Anterior cingulate cortex (tissue), 58 donors: ENCODE measurements around the gene CACNA2D2.

Experiments
- DNase-seq, 58 donors: peaks; one replicate each; lab custom pipeline; 2025; lab: John Stamatoyannopoulos, UW

The CACNA2D2 gene

DNA sequence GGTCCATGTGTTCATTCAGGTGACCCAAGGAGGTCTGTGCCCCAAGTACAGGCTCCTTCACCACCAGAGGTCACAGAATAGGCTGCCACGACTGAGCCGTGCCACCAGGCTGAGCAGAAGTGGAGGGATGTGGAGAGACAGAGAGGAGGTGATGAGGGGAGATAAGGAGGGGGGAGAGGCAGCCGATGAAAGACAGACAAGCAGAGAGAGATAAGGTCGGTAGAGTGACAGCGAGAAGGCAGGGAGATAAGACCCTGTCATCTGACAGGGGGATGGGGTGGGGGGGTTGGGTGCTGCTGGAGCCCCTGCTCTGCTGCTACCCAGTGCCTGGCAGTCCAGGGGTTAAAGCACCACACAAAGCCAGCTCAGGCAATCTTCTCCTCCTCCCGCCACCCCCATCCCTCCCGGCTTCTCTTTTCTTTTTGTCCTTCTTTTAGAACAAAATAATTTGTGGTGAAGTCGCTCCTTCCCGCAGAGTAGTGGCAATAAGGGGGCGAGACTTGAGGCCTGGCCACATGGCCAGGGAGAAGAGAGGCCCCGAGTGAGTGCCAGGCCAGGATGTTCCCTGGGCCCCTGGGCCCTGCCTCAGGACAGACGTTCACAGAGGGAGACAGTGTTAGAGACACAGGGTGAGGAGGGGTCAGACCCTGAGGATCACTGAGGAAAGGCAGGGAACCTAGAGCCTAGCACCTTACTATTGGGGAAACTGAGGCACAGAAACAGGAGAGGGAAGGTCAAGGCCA is 67.9 kb downstream of the CACNA2D2 start:
- no peak for DNase-seq

DNA sequence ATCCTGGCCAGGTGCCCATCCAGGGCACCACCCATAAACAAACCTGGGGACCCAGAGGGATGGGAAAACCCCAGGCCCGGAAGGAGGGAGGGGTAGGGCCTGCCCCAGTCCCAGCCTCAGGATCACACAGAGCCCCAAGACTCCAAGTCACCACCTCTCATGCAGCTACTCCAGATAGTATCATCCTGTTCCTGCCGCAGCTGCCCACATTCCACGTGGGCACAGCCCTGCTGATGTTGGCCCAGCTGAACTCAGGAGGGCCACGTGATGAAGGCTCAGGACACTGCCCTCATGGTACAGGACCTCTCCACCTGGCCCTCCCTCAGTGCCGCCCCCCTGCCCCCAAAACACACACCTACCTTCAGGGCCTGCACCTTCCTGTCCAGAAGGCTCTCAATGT is 69.5 kb downstream of the CACNA2D2 start:
- DNase-seq: no peak

DNA sequence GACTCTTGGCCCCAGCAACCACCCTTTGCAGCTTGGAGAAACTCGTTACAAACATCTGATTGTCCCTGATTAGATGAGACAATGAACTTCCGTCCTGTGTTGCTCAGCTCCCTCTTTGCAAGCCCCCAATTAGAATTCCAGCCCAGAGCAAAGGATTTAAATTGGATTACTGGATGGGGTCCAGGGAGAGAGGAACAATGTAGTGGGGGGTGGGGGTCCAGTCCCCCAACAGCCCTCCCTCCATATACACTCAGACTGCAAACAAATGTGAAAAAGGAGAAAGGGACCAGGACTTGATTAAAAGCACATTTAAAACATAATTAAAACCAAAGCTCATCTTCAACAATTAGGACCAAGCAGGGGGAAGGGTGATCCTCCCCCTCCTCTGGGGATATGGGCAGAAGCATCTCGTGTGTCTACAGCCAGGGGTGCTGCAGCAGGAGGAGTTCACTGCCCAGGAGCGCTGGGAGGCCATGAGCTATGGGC is 72.4 kb downstream of the CACNA2D2 start:
- peak in 1 of 58 donors; percentile 1 for DNase-seq

DNA sequence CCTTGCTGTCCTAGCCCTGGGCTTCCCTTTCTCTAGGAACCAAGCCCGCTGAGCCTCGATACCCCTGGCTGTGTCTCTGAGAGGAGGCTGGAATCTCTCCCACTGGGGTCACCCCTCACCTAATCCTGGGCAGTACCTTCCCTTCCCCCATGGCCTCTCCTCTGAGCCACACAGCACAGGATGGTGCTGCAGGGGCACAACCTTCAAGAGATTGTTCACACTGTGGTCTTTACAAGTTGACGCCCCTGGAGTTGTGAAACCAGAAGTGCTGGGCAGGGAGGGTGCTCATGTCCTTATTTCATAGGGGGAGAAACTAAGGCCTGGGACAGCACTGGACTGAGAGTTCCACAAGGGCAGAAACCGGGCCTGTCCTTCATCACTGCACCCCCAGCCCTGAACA is 73.2 kb downstream of the CACNA2D2 start:
- no peak for DNase-seq

DNA sequence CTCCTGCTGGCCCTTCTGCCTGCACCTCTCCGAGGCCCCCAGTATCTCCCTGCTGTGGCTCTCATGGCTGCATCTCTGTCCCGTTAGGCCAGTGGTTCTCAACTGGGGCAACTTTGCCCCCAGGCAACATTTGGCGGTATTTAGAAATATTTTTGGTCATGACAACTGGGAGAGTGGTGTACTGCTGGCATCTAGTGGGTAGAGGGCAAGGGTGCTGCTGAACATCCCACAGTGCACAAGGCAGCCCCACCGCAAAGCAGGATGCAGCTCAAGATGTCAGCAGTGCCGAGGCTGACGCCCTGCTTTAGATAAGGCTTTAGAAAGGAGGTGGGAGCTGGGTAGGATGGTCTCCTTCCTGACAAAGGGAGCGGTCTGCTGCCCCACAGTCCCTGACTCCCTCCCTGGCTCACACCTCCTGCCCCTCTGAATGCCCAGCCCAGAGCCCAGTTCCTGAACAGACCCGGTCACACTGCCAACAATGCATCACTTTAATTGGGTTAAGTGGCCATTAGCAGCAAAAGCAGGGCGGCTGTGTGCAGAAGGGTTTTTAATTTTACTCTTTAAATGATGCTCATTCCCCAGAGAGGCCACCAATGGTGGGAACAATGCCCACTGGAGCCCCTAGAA is 75.3 kb downstream of the CACNA2D2 start:
- DNase-seq: peak in 4 of 58 donors; percentile 2 to 18 (median 15)

DNA sequence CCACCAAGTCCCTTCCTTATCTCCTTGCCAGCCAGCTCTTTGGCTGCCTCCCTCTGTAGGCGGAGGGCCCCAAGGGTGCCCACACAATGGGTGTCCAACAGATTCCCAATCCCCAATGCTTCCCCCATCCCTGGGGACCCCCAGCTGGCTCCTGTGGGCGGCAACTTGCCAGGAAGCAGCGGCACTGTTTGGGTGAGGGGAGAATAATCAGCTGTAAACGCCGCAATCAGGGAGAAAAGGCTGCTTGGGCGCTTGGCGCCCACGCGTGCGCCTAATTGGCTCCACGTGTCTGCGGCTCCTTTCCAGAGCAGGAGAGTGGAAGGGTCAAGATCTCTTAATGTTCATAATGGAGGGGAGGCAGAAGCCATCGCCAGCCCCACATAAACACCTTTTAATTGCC is 76.2 kb downstream of the CACNA2D2 start:
- no peak for DNase-seq

DNA sequence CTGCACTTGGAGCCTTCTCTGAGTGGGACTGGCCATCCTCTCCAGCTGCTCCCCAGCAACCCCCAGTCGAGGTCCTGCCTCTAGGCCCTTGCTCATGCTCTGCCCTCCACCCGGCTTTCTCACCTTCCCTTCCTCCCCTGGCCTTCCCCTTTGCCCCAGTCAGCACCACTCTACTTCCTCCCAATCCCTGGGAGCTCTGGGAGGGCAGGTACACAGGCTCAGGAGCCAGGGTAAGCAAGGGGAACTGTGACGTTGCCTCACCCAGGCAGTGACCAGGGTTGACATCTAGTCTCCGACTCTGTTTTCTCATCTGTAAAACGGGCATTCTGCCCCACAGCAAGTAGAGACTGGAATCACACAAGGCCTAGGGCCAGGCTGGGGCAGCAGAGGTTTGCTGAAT is 77.5 kb downstream of the CACNA2D2 start:
- no peak for DNase-seq

DNA sequence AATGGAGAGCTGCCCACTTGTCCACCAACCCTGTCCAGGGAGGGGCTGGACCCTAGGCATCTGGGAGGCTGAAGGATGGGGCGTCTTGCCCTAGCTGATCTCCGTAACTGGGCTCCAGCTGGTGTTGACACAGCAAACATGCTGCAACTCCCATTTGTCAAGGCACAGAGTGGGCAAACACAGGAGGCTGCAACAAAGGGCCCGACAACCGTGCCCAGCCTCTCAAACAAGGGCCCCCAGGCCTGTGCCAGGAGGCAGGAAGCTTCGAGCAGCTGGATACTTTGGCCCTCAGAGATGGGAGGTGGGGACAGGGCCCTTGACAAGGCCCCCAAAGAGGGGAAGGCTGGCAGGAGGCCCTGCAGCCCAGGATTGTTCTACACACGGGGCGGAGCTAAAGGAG is 79.9 kb downstream of the CACNA2D2 start:
- DNase-seq: peak in 15 of 58 donors; percentile 1 to 38 (median 10)

DNA sequence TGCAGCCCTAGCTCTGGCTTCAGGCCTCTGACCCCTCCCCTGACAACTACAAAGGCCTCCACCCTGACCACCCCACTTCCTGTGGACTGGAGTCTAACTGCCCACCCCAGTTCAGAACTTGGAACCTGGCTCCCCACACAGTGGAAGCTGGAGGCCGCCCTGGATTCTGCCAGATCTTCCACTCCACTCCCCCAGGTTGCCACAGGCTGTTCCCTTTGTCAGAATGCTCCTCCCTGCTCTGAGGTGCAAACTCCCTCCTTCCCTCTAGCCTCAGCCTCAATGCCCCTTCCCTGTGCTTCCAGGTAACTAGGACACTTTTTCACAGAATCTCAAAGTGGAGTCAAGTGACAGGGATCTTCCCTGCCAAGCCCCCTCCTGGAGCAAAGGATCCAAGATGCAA is 81.3 kb downstream of the CACNA2D2 start:
- no peak for DNase-seq

DNA sequence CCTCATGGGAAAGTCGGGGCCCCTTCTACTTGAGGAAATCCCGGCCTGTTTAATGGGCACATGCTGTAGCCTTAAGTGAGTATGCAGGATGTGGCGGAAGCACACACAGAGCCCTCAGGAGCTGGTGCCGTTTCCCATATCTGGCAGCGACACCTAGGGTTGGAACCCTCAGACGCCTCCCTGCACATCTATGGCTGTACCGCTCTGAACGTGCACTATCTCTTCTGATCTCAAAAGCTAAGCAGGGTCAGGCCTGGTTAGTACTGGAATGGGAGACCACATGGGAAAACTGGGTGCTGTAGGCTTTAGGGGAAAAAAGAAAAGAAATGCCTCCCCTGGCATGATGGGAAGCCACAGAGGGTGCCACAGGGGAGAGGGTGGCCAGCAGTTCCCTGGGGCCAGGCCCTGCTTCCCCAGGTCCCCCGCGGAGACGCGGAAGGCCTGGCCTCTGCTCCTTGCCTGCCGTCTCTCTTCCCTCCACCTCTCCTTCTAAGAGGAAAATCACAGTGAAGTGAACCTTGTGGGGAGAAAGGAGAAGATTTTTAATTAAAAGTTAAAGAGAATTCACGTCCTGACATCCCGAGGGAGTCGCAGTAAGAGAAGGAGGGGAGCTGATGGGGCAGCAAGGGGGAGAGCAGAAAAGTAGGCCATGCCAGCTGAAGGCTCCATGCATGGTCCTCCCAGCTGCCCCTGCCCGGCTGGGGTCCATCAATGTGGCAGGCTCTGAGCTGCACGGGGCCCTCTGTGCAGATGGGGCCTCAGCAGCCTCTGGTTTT is 83.7 kb downstream of the CACNA2D2 start:
- no peak for DNase-seq

DNA sequence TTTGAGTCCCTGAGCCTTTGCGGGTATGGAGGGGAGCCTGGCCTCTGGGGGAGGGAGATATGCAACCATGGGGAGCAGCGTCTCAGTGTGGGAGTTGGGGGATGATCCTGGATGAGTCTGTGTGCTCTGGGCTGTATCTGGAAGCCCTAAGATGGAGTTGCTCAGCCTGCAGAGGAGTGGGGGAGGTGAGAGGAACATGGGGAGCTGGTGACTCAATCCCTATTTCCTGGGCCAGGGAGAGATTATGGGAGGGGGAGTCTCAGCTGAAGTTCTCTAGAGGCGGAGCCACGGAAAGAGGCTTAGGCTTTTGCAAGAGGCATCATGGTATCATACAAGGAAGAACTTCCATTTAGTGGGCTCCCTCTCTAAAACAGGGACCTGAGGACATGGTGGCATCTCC is 84.6 kb downstream of the CACNA2D2 start:
- DNase-seq: peak in 1 of 58 donors; percentile 21

DNA sequence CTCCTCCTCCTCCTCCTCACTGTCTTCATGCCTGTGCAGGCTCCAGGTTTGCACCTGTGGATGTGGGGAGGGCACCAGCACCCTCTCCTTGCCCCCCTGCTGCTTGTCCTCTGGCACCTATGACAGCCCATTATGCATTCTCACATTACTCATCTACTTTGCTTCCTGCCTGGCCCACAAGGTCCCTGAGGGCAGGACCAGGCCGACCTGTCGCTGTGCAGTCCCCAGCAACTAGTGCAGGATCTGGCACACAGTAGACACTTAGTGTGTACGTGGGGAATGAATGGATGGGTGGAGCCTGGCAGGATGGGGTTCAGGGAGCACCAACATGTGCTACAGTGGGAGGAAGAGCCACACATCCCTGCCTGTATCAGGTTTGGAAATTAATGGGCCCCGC is 85.8 kb downstream of the CACNA2D2 start:
- DNase-seq: no peak

DNA sequence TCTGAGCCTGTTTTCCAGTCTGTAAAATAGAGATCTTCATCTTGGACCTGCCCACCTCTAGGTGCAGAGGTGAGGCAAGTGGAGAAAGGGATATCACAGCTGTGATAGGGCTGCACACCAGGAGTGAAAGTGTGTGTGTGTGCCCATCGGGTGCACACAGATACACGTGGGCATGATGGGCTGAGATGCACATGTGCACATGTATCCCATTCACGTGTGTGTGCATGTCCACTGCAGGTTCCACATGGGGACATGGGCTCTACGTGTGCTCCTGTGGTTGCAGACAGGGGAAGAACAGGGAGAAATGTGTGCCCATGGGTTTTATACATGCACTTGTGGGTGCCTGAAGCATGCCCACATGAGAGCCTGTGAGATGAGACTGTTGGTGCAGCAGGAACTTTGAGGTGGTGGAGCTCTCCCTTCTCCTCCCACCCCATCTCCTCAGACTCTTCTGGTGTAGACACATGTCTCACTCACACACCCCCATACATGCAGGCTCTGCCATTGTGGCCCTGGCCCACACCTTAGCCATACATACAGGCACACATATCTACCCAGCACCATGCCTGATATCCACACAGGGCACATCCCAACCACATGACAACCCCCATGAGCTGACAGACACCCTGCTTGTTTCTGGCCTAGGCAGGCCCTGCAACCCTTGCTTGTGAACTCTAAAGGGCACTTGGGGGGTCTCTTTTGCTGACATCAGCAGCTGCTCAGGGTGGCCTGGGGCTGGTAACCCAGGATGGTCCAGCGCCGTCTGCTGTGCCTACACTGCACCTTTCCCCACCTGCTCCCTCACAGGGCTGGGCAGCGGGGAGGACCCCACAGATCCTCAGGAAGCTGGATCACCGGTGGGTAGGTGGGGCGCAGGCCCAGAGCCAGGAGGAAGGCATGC is 86.4 kb downstream of the CACNA2D2 start:
- DNase-seq: no peak

DNA sequence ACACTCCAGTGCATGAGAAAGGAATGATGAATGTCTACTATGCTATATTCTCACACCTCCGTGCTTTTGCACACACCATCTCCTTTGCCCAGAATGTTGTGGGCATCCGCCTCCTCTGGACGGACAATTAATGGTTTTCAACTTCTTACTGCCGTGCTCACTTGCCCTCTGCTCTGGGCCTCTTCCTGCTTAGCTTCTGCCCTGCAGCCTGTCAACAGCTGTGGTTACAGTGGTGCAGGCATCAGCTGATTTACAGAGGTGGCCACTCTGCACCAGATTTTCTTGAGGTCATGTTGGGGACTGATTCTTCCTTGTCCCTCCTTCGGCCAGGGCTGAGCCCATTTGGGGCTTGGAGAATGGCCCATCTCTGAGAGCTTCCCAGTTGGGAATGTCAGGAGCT is 87.6 kb downstream of the CACNA2D2 start:
- no peak for DNase-seq

DNA sequence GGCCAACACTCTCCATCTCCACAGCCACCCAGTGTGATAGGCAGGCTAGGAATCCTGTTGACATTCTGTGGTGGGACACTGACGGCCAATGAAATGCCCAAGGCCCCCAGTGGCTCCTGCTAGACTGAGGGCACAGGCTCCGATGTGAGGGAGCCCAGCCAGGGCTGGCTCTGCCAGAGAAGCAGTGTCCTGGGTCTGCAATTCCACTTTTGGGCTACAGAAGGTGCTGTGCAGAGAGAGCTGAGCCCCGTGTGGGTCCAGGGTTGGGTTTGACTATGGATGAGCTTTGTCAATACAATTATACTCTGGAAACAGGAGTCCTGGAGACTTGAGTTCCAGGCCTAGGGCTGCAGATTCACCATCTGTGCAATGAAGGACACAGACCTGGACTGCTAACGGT is 88.4 kb downstream of the CACNA2D2 start:
- DNase-seq: no peak

DNA sequence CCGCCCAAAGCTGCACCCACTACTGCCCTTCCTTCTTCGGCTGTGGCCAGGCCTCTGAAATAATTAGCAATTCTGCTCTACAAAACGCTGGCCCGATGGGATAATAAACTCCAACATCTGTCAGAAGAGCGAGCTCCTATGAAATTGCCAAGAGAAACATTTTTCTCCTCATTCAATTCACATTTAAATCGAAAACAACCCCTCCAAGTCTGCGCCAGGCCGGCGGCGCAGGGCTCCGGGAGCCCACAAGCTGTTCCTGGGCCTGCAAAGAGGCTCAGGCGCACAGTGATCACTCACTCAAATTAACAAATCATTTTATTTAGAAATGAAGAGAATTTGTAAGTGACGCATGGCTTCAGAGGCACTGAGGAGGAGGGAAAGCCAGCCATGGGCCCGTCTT is 88.8 kb downstream of the CACNA2D2 start:
- no peak for DNase-seq

DNA sequence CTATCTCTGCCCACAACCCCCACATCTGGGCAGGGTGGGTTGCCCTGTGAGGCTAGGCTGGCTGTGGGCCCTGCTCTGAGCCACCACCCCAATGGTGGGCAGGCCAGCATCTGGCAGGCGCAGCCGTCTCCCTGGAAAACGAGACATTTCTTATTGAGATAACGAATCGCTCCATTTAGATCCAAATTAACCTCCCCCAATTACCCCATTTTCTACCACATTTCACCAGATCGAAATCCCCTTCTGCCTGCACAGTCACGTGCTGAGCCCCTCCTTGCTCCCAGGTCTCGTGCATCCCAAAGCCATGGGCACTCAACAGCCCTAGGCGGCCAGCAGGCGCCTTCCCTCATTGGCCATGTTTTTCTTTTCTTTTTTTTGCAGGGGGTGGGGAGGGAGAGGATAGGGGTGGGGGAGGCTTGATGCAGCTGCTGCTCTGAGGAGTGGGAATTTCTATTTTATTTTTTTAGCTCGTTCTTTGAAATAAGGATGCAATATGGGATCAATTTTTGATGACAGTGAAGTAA is 91.1 kb downstream of the CACNA2D2 start:
- no peak for DNase-seq

DNA sequence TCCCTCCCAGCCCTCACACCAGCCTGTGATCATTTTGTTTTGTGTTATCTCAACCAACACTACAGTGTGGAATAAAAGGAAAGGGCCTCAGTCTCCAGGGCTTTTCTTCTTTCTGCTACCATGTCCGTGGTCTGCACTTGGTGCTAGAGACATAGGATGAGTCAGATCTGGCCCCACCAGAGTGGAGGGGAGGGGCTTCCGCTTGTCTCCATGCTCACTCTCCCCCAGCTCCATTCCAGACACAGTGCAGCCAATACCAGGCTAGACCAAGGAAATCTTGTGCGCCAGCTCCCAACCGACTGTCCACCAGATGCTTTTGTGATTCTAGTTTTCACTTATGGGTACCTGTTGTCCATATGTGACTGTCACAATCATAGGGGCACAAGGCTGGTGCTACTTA is 92.2 kb downstream of the CACNA2D2 start:
- no peak for DNase-seq

DNA sequence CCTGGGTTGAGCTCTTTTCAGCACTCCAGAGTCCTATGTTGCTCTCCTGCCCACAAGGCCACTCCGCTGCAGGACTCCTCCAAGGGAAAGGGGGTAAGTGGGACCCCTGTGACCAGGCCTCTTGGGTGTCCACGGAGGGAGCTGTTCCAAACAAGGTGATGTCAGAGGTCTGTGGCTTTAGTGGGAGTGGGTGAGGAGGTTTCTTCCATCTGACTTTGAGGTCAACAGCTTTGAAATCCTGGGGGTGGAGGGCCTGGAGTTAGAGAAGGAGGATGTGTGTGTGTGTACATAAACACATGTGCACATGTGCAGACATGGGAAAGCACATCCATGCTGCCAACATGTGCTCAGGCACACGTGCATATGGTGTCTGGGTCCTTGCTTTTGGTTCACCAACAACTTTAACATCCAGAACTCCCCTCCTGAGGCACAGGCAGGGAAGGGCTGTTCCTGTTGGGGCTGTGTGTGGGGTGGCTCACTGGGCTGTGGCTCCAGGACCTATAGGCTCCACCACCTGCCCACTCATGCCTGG is 92.8 kb downstream of the CACNA2D2 start:
- no peak for DNase-seq

DNA sequence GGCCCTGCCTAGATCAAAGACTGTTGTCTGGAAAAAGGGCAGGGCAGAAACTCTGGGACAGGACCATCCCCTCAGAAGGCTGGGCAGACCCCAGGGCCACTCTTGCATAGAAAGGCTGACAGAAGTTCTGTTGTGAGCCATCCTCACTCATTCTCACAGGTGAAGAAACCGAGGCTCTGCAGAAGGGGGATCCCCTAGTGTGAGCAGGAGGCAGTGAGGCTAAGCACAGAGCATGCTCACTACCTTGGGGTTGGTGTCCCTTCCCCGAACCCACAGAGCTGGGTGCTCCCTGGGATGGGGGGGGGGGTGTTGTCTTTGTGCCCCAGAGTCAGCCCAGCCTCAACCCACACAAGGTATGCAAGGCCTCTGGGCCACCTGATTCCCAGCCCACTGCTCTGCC is 93.2 kb downstream of the CACNA2D2 start:
- DNase-seq: no peak
